ENCODE results near the gene HSPA1B.
"Not testable (repeated sequence)": the region's sequence is repeated elsewhere in the genome, so short reads cannot be mapped to it uniquely, and the experiment has no call there.

HSPA1B gene

GRCh38 chr6:31799781-31800180, 27.8 kb upstream of the HSPA1B start:
- DNase-seq, result no peak

- not testable (repeated sequence) for DNase-seq
Measured at GRCh38 chr6:31801031-31801927, 26.3 kb upstream of the HSPA1B start.

GRCh38 chr6:31805939-31806469, 21.5 kb upstream of the HSPA1B start:
- DNase-seq, result no peak

- peak; percentile 91 for DNase-seq
Measured at GRCh38 chr6:31806470-31807272, 20.9 kb upstream of the HSPA1B start, which contains the start of gene LSM2. LSM2 (minus strand) TSS chr6:31806966; CDS start chr6:31806757, 209 bp downstream.

- DNase-seq, result not testable (repeated sequence)
Measured at GRCh38 chr6:31808599-31808998, 18.9 kb upstream of the HSPA1B start.

GRCh38 chr6:31811645-31812044, 15.9 kb upstream of the HSPA1B start:
- DNase-seq, result no peak

GRCh38 chr6:31813465-31813849, 14.1 kb upstream of the HSPA1B start:
- no peak for DNase-seq

GRCh38 chr6:31814677-31815024, 12.9 kb upstream of the HSPA1B start:
- peak; percentile 86 for DNase-seq

- DNase-seq, result peak; percentile 93
Measured at GRCh38 chr6:31815025-31815838, 12.3 kb upstream of the HSPA1B start, which contains the start of the genes HSPA1A and HSPA1L. HSPA1A (plus strand) TSS chr6:31815543; CDS start chr6:31815757, 214 bp downstream. HSPA1L (minus strand) TSS chr6:31815283; CDS start chr6:31811972, 3,311 bp downstream.

- DNase-seq, result not testable (repeated sequence)
Measured at GRCh38 chr6:31817133-31817928, 10.2 kb upstream of the HSPA1B start.

GRCh38 chr6:31817929-31818511, 9.5 kb upstream of the HSPA1B start:
- not testable (repeated sequence) for DNase-seq

GRCh38 chr6:31819871-31820299, 7.7 kb upstream of the HSPA1B start:
- no peak for DNase-seq

- DNase-seq, result not testable (repeated sequence)
Measured at GRCh38 chr6:31820399-31820798, 7.1 kb upstream of the HSPA1B start.

GRCh38 chr6:31821301-31822035, 6.1 kb upstream of the HSPA1B start:
- peak; percentile 42 for DNase-seq

GRCh38 chr6:31822036-31822821, 5.3 kb upstream of the HSPA1B start:
- peak; percentile 42 for DNase-seq

- not testable (repeated sequence) for DNase-seq
Measured at GRCh38 chr6:31823592-31824196, 3.8 kb upstream of the HSPA1B start.

GRCh38 chr6:31825553-31825952, 2.0 kb upstream of the HSPA1B start:
- no peak for DNase-seq

GRCh38 chr6:31826793-31827285, 699 bp upstream of the HSPA1B start:
- DNase-seq, result no peak

Measured in NCI-H1092 treated with DMSO at 0.1 percent for 48 hours (cell line).